Activated T-helper 1 cell treated with anti-CD3 and anti-CD28 coated beads, Interleukin-2, amount 50 U/mL, for 16 hours (primary cell): ENCODE results near the gene SORBS1.

Source experiments
- DNase-seq, 2 donors: peaks; one replicate each; pipeline ENCODE4 v3.0.0-alpha.2; 2020; ENCODE audit warnings: low read depth in 1 of 2, low spot score in 1 of 2

SORBS1 gene

GRCh38 chr10:95517536-95518454, 43.4 kb downstream of the SORBS1 start:
- no peak for DNase-seq

GRCh38 chr10:95516774-95517373, 44.3 kb downstream of the SORBS1 start:
- DNase-seq: no peak

DNA sequence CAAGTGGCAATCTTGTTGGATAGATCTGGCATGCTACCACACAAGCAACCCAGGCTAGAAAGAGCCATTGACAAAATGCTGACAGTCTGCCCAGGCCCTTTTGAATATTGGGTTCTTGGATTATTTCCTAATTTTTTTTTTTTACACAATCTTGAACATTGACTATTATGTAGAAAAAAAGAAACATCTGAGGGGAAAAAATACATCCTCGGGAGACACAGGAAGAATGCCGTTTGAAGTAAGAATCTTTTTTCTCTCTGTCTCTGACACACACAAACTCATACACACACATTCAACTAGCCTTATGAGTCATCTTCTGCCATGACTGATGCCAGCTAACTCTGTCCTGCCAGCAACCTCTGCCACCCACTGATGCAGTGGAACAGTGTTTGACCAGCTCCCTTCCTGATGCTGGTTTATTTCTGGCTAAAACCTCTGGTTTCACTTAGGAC, 47.2 kb downstream of the SORBS1 start:
- DNase-seq: no peak

DNA sequence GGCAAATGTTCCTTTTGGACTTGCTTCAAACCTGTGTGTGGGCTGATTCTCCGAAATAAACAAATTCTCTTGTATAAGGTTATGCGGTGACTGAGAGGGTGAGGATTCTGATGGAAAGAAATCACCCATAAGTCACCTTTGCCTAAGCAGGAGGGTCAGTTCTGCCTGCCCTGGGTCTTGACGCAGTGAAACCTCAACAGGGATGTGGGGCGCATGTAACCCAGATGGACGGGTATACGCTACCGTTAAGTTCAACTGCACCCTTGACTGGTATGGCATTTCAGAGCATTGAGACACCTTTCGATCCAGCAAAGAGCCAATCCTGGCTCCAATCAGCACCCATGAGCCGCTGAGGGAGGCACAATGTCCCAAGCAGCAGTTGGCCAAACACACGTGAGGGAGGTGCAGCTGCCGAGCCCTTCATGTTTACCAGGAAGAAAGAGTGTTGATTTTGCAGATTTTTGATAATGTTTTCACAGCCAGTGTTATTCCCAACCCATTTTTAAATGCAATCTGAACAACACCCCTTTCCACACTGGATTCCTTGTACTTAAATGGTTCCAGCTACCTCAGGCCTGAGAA, 48.1 kb downstream of the SORBS1 start:
- no peak for DNase-seq

GRCh38 chr10:95511314-95511713, 49.9 kb downstream of the SORBS1 start:
- no peak for DNase-seq

DNA sequence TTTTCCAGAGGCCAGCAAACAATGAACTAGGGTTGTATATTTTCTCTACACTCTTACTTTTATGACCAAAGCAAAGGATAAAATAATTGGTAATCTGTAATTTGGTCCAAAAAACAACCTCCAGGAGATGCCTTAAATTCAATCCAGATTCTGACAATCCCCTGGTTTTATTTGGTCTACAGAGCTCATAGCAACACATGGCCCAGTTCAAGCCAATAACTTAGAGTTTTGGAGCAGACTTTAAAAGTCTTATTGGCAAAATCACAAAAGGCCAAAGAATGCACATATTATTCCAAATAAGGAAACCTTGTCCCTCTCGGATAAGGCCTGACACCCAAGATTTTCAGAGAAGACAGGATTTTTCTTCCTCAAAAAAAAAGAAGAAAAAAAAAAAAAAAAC, 51.9 kb downstream of the SORBS1 start:
- no peak for DNase-seq

DNA sequence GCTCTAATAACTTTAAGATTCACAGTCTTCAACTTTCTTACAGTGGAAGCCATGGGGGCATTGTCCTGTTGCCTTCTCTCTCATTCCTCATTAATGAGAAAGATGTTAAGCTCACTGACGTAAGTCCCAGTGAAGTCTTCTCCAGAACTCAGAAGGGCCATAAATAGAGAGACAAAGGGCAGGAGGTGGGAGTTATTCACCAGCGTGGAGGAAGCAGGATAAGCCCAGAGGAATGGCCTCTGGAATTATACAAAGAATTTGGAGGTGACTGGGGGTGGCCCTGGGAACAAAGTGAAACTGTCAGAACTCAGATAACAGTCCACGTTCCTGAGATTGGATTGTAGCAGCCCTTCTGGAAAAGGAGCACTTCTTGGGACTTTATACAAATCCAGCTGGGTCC, 52.4 kb downstream of the SORBS1 start:
- DNase-seq: no peak

DNA sequence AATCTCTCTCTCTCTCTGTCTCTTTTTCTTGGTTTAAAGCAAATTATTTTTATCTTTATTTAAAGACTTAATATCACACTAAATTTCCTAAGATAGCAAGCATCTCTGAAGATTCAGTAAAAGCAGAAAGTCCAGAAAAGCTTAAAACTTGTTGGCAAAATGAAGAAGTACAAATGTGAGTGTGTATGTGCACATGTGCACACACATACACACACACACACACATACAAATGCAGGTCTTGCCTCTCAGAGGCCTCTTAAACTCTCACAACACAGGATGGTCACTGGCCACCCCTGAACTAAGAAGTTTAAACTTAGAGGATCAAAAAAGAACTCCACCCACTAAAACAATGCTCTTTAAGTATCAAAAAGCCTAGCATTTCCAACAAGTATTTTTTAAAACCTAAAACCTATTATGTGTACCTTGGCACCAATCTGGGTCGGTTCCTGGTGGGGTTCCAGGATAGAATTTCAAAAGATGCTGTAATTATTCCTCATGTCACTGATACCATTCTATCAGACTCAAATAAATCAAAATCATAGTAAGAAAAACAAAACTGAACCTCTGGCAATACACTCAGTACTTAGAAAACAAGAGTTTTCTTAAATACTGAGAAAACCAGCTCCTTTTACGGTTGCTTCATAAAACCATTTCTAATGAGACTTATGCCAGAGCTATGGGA, 55.0 kb downstream of the SORBS1 start:
- no peak for DNase-seq

- DNase-seq: no peak
These were observed 55.5 kb downstream of the SORBS1 start for GRCh38 chr10:95505641-95506040.

DNA sequence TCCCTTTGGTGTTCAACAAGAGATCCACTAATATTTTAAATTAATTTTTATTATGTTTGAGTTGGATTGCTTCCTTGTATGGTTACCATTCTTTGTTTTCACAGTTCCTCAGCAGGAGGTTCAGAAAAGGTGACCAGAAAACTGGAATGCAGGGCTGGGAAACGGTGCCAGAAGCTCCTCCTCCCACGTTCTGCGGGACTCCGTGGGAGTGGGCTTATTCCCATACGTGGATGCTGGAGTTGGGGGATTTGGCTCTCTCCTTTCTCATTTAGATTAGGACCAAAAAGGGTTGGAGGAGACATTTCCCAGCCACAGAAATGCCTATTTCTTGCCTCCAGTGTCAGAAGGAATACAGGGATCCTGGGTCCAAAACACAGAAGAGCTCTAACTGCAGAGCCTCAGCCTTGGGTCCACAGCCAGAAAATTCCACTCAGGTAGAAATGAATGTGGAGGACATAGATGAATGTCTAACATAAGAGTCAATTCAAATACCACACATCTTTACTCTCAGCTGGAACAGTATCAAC, 56.0 kb downstream of the SORBS1 start:
- no peak for DNase-seq

GRCh38 chr10:95504246-95504691, 56.9 kb downstream of the SORBS1 start:
- DNase-seq: no peak

DNA sequence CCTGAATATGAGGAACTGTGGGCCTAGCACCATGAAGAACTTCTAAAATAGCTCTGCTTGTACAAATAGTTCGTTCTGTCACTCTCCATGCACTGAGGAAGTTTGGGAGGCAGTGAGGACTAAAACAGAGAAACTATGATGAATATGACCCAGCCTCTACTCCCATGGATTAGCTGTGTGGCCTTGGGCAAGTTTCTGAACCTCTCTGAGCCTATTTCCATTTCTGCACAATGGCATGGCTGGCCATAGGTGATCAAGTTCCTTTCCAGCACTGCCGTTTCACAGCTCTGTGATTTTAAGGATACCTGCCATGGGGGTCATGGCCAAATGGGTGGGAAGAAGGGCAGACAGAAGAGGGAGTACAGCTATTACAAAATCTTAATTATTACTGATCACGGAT, 57.6 kb downstream of the SORBS1 start:
- no peak for DNase-seq

DNA sequence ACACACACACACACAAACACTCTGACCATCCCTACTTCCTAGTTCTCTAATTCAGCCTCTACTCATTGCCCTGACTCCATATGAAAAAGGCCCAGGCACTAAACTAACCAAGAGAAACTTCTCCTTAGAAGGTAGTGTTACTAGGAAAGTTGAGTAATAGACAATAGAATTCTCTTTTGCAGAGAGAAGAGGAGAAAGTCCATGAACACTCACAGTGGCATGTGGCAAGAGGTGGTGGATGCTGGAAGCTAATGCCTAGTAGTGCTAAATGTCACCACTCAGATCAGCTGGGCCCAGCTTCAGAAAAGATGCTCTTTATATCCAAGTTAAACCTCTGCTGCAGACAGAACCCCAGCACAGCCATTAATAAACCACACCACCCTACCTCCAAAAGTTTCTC, 58.2 kb downstream of the SORBS1 start:
- DNase-seq: no peak

DNA sequence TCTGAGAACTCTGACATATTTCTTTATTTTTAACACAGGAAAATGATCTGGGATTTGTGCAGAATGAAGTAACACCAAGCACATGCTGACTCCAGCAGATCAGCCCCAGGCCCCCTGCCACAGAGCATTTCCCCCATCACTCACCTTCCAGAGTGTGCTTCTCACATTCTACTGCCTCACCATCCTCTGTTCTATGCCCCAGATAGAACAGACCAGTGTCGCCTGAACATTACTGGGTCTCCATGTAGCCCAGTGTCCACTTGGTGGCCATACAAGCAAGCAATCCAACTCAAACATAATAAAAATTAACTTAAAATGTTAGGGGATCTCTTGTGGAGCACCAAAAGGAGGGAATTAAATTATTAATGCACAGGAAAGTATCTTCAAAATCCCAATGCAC, 58.8 kb downstream of the SORBS1 start:
- DNase-seq: no peak

DNA sequence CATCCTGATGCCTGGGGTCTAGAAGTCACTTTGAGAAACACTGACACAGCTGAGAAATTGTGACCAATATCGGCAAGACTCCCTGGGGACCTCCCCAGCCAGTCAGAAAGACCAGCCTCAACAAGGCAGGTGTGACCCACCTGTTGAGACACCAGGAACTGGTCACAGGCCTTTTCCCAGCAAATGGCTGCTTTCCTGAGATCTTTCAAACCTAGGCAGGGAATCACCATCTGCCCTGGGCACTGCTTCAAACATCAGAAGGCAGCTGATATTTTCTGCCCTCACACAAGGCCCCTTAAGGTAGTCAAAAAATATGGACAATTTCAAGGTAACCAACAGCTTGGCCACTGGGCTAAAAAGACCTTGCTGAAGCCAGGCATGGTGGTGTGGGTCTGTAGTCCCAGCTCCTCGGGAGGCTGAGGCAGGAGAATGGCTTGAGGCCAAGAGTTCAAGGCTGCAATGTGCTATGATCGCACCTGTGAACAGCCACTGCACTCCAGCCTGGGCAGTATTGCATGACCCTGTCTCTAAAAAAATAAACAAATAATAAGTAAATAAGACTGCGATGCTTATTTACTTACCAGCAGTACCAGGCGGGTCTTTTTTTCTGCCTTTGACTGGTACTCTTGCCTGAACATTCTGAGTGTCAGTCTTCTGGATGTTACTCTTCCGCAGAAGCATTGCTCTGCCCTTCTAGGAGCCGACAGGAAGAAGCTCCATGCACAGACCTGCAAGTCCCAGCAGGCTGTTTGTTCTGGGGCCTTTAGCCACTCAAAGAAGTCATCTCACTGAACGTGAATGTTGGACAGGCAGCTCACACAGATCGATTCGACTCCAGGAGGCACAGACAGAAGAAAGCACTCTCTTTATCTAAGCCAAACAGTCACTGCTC, 59.7 kb downstream of the SORBS1 start:
- no peak for DNase-seq

GRCh38 chr10:95500649-95501048, 60.5 kb downstream of the SORBS1 start:
- DNase-seq: no peak

DNA sequence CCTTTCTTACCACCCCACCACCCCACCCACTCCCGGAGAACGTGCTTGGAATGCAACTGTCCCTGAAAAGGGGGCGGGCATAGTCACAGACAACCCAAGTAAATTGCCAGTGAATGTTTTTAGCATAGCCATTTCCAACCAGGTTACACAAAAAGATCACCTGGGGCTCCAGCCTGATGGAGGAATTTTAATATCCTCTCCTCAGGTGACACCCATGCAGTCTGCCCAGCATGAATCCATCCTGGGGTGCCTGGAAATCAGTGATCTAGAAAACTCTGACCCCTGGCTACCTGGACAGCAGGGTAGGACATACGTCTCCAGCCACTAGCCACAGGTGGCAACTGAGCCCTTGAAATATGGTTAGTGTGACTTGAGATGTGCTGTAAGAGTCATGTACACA, 61.1 kb downstream of the SORBS1 start:
- no peak for DNase-seq

- DNase-seq: no peak
These were observed 61.6 kb downstream of the SORBS1 start for GRCh38 chr10:95499482-95499989.

- no peak for DNase-seq
These were observed 64.2 kb downstream of the SORBS1 start for GRCh38 chr10:95496951-95497350.

DNA sequence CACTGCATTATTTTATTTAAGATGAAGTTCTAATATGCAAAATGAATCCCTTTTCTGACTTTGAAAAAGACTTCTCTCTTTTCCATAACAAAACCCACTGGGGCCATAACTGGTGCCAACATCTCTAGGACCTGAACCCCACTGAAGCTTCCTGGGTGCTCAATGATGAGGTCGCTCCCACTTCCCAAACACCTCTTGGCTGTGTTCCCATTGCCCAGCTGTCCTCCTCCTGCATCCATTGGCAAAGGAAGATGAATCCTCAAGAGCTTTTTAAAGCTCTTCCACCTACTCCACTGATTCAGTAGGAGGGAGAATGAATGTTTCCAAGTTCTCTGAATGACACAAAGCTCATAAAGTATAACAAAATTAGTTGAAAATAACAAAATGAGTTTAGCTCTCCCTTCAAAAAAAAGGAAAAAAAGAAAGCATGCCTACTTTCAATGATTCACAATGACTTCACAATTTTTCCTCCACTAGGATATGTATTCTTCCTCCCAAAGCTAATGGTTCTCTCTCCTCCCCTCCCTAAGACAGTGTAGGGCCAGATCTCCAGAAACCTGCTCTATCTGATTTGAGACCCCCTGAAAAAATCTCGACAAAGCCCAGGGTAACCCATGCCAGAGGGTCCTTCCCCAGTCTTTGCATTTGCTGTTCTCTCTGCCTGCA, 64.8 kb downstream of the SORBS1 start:
- no peak for DNase-seq
